HEK293T (cell line): ENCODE measurements around the gene BRIP1.

Experiments used
- ARNT ChIP-seq: fragments of 450-650 bp; IDR thresholded peaks from 2 replicates; pipeline ENCODE4 v1.6.1; 2017; ENCODE audit warnings: mild to moderate bottlenecking
- BHLHE40 ChIP-seq: fragments of 450-650 bp; IDR thresholded peaks from 2 replicates; pipeline ENCODE4 v1.6.1; 2016; ENCODE audit warnings: mild to moderate bottlenecking, moderate library complexity, borderline replicate concordance
- CTBP1 ChIP-seq: fragments of 450-650 bp; IDR thresholded peaks from 2 replicates; pipeline ENCODE4 v1.6.1; 2016; ENCODE audit warnings: borderline replicate concordance
- ELF4 ChIP-seq: fragments of 450-650 bp; IDR thresholded peaks from 2 replicates; pipeline ENCODE4 v1.6.1; 2017; ENCODE audit warnings: antibody characterized with exemption
- FOXK2 ChIP-seq: fragments of 450-650 bp; IDR thresholded peaks from 2 replicates; pipeline ENCODE4 v1.6.1; 2016; ENCODE audit warnings: mild to moderate bottlenecking
- FOXM1 ChIP-seq: fragments of 450-650 bp; IDR thresholded peaks from 2 replicates; pipeline ENCODE4 v1.6.1; 2017; ENCODE audit warnings: mild to moderate bottlenecking, borderline replicate concordance
- HDGF ChIP-seq: fragments of 450-650 bp; IDR thresholded peaks from 2 replicates; pipeline ENCODE4 v1.6.1; 2017; ENCODE audit warnings: antibody characterized with exemption, borderline replicate concordance
- LEF1 ChIP-seq: fragments of 450-650 bp; IDR thresholded peaks from 2 replicates; pipeline ENCODE4 v1.6.1; 2017; ENCODE audit warnings: mild to moderate bottlenecking, borderline replicate concordance
- NFRKB ChIP-seq: fragments of 450-650 bp; IDR thresholded peaks from 2 replicates; pipeline ENCODE4 v1.6.1; 2016; ENCODE audit warnings: mild to moderate bottlenecking, moderate library complexity
- SP1 ChIP-seq: fragments of 450-650 bp; IDR thresholded peaks from 2 replicates; pipeline ENCODE4 v1.6.1; 2017
- SUZ12 ChIP-seq: fragments of 450-650 bp; IDR thresholded peaks from 2 replicates; pipeline ENCODE4 v1.6.1; 2016; ENCODE audit warnings: mild to moderate bottlenecking
- TARDBP ChIP-seq: fragments of 450-650 bp; IDR thresholded peaks from 2 replicates; pipeline ENCODE4 v1.6.1; 2016
- ZNF384 ChIP-seq: fragments of 450-650 bp; IDR thresholded peaks from 2 replicates; pipeline ENCODE4 v1.6.1; 2016

- TF ChIP-seq SP1 (no peak), FOXM1 (no peak), HDGF (no peak), BHLHE40 (no peak), NFRKB (no peak), ARNT (no peak), ELF4 (no peak), FOXK2 (no peak), SUZ12 (no peak), TARDBP (no peak), CTBP1 (no peak), ZNF384 (no peak), LEF1 (no peak)
These were observed 80.2 kb downstream of the BRIP1 start for GRCh38 chr17:61783120-61783519.
